UCSD-AML1 (cell line): ENCODE results near the gene PWP2.
"Not testable (repeated sequence)": the region's sequence is repeated elsewhere in the genome, so short reads cannot be mapped to it uniquely, and the experiment has no call there.

ENCODE experiments used
- DNase-seq: peaks from one replicate; lab custom pipeline; 2025; ENCODE audit not compliant: unreplicated experiment; lab: John Stamatoyannopoulos, UW

The PWP2 gene

DNA sequence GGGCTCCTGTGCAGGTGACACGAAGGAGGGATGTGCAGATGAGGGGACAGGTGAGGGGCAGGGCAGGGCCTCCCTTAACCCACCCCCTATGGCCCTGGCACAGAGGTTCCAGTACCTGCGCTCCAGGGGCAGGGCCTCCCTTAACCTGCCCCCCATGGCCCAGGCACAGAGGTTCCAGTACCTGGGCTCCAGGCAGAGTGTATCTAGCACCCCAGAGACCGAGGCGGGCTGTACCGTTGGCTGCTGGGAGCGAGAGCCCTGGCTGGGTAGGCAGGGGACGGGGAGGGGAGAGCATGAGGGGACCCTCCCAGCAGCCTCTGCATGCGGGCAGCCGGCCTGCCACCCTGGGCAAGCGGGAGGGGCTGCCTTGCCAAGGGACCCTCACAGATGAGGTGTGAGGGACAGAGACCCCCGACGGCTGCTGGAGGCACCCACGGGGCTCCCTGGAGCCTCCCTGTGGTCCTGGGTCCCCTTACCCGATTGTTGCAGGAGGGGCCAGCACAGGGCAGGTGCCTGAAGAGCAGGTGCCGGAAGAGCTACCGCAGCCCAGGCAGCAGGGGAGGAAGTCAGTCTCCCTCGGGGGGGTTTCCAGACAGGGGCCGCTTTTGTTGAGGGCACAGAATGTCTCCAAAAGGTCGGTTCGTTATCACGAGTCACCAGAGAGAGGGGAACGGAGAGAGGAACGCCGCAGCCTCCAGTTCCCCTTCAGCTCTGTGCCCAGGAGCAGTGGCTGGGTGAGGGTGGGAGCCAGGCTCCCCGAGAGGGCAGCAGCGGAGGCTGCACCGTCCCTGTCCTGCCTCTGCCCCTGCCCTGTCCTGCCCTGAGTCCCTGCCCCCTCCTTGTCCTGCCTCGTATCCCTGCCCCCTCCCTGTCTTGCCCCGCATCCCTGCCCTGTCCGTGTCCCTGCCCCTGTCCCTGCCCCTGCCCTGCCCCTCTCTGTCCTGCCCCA lies 52.4 kb downstream of the PWP2 start:
- DNase-seq = not testable (repeated sequence)

DNA sequence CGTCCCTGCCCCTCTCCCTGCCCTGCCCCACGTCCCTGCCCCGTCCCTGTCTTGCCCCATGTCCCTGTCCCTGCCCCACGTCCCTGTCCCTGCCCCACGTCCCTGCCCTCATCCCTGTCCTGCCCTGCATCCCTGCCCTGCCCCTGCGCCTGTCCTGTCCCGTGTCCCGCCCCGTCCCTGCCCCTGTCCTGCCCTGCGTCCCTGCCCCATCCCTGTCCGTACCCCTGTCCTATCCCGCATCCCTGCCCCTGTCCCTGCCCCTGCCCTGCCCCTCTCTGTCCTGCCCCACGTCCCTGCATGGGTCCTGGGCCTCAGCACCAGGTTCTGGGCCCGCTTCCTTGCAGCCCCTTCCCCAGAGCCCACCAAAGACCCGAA lies 53.1 kb downstream of the PWP2 start:
- not testable (repeated sequence) for DNase-seq

DNA sequence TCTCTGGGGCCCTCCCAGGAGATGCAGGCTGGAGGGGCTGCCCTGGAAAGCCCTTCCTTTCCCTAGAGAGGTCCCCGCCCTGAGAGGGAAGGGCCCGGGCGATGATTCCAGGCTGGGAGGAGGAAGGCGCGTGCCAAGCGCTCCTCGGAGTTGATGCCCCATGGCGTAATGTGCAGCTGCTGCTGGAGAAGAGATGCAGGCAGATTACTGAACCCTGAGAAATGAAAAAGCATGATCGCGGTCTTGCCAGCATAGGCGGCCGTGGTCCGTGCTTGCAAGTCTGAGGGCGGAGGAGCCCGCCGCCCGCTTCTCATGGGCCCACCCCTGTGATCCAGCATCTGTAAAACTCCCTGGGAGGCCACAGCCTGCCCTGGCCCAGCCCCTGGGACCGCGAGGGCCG lies 53.6 kb downstream of the PWP2 start:
- not testable (repeated sequence) for DNase-seq

DNA sequence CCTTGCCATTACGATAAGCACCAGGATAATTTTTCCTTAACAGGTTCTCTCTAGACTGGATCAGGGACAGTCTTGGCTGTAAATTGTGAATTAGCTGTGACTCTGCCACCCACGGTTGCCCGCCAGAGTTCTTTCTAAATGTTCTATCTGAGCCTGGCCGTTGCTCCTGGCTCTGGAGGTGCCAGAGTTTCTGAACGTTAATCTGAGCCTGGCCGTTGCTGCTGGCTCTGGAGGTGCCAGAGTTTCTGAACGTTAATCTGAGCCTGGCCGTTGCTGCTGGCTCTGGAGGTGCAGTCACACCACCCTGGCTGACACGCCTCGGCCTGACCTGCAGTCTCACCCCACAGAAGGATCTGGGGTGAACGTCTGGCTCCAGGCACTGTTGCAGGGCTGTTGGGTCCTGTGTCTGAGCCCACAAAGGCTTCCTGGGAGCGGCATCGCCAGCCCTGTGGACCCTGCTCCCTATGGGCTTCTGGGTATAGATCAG lies 56.0 kb downstream of the PWP2 start:
- not testable (repeated sequence) for DNase-seq

DNA sequence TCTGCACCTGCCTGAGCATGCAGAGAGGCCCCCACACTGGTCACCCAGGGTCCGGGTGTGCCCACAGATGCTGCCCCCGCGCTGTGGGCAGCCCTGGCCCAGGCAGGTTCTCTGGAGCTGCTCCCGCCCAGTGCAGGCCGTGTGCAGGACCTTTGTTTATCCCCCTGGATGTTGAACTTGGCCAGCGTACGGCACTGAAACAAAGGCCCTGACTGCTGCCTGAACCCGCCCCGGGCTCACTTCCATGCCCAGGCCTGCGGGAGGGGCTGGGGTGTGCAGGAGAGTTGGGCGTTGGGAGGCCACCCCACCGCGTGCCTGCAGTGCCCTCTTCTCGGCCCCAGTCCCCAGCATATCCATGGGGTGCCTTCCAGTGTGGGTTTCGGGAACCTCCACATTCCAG lies 58.7 kb downstream of the PWP2 start:
- not testable (repeated sequence) for DNase-seq

DNA sequence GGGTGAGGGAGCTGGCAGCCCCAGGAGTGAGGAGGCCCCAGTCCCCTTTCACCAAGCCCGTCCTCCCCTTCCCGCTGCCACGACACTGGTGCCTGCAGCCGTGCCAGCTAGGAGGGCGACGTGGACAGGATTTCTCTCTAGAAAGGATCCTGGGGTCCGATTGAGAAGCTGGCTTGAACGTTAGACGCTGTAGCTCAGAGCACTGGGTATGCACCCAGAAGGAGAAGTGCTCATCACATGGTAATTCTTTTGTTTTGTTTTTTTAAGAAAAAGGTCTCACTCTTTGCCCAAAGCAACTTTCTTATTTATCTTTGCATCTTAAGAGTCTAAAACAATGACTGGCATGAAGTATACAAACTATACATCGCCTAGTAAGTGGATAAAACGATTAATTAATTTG lies 60.3 kb downstream of the PWP2 start:
- not testable (repeated sequence) for DNase-seq

DNA sequence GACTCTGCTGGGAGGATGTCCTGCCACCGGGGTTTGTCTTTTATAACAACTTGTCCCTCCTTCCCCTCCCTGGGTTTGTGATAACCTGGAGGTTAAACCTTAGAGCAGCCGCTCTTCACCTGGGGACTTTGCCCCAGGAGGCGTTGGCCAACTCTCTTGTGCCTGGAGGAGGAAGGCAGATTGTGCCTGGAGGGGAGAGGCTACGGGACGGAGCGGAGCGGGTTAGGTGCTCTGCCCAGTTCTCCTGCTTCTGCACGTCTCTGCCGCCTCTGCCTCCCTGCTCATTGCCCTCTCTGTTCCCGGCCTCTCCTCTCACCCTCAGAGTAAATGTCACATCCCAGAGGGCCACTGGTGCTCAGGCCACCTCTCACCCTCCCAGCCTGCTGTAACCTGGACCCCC lies 63.1 kb downstream of the PWP2 start:
- not testable (repeated sequence) for DNase-seq

DNA sequence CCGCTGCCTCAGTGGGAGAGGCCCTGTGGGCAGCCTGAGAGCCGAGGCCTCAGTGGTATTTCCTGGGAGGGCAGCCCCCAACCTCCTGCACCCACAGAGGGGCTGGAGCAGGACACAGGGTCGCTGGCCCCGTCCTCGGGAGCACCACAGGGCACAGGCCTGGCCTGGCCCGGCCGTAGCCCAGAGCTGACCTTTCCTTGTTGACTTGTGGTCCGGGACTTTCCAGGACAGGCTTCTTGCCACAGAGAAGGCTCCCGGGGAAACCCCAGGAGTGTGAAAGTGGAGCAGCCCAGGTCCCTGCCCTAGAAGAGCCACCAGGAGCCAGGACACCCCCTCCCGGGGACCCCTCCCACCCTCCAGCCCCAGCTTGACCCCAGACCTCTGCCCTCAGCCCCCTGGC lies 63.7 kb downstream of the PWP2 start:
- not testable (repeated sequence) for DNase-seq

DNA sequence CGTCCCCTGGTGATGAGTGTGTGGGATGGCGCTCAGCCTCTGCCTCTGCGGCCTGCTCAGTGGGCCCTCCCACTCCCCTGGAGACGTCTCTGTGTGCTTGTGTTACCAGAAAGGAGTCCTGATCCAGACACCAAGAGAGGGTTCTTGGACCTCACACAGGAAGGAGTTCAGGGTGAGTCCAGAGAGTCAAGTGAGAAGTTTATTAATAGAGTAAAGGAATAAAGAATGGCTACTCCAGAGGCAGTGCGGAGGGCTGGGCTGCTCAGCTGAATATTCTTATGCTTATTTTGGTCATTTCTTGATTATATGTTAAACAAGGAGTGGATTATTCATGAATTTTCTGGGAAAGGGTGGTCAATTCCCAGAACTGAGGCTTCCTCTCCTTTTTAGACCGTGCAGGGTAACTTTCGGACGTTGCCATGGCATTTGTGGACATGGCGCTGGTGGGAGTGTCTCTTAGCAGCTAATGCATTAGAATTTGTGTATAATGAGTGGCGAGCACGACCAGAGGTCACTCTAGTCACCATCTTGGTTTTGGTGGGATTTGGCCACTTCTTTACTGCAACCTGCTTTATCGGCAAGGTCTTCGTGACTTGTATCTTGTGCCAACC lies 64.9 kb downstream of the PWP2 start:
- DNase-seq = not testable (repeated sequence)

DNA sequence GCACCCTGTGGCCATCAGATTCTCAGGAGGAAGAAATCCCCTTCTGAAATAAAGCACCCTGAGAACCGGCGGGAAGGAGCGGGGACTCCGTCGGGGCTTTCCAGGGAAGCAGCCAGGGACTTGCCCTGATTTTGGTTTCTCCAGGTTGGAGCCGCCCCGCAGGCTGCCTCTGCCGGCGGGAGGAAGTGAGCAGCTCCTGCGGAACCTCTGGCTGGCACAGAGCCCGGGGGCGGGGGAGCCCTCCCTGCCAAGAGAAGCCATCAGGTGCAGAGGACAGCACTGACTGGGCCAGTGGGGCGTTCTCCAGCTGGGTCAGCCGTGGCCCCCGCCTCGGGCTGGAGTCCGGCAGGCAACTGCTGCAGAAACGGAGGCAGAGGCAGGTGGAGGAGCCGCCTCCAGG lies 65.5 kb downstream of the PWP2 start:
- not testable (repeated sequence) for DNase-seq

DNA sequence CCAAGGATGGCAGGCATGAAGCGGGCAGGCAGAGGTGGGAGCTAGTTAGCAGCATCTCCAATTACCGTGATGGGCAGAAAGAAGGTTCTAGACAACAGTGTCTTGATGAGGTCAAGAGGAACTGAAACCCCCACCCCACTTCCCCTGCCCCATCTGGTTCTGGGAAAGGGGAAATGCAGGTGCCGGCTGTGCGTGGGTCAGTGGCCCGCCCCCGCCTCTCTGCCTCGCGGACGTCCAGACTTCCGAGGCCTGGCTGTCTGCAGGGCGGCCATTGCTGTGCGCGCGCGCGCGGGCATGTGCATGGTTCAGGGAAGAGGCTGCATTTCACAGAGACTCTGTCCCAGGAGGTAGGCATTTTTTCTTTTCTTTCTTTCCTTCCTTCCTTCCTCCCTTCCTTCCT lies 68.0 kb downstream of the PWP2 start:
- not testable (repeated sequence) for DNase-seq

DNA sequence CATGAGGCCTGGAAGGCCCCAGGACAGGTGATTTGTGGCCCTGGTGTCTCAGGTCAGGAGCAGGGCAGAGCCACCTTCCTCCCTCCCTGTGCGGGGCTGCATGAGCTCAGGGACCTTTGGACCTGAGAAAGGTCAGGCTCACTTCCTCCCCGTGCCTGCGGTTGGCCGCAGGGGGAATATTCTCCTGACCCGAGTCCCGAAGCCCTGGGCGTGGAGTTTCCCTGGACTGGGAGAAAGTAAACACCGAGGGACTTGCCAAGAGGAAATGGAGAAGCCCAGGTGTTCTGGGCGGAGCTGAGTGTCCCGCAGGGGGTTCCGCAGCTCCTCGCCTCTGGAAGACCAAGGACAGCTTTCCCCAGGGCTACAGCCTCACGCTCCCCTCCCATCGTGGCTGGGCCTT lies 68.9 kb downstream of the PWP2 start:
- DNase-seq = not testable (repeated sequence)
